Colonic mucosa (tissue), 4 donors: Measurements from ENCODE around the gene ZDHHC18. TPM values are rescaled to one million over a fixed set of nuclear protein-coding genes. Genes with fewer than 3 reads are reported as not detected.
A peak's percentile ranks its signal among the peaks of the same experiment; 100 is the strongest.

Source experiments
- DNase-seq: peaks from one replicate; pipeline ENCODE4 v3.0.0-alpha.2; 2020
- H3K27ac ChIP-seq: fragments of 200-600 bp; one replicate; pipeline ENCODE4 v1.8.0; 2021
- H3K27me3 ChIP-seq: fragments of 200-600 bp; one replicate; pipeline ENCODE4 v1.8.0; 2021
- H3K36me3 ChIP-seq: fragments of 200-600 bp; one replicate; pipeline ENCODE4 v1.8.0; 2021
- H3K4me1 ChIP-seq: fragments of 200-600 bp; one replicate; pipeline ENCODE4 v1.8.0; 2021; ENCODE audit warnings: mild to moderate bottlenecking
- H3K4me3 ChIP-seq: fragments of 200-600 bp; one replicate; pipeline ENCODE4 v1.8.0; 2021
- H3K9ac ChIP-seq, 2 donors: one replicate each; pipeline ENCODE4 v1.7.0; 2013; ENCODE audit warnings: control low read depth in 2 of 2, low read depth in 2 of 2, low read length in 2 of 2
- H3K9me3 ChIP-seq: fragments of 200-600 bp; one replicate; pipeline ENCODE4 v1.8.0; 2021
- intact Hi-C: fragments of 100-400 bp; cut with DNase I; formaldehyde crosslinking; loops from one replicate; pipeline ENCODE4 v1.14.1; 2022
- total RNA-seq, 2 donors: library from RNA; stranded (reverse); fragmentation: NEBNext Ultra II Directional in 1 of 2; extraction: Animal tissue kit (Norgen Biotek cat#: 25700) in 1 of 2; gene quantifications; one replicate each; pipeline ENCODE4 v1.2.1, GENCODE V29; 2021
- TF ChIP-seq, protein P1 (sequence below): fragments of 200-600 bp; IDR thresholded peaks from one replicate; pipeline ENCODE4 v1.8.0; 2022; ENCODE audit warnings: antibody characterized with exemption, mild to moderate bottlenecking
- donor health status: healthy.
- donor health status: DM: no; HTN: no; CAD: no.
- donor health status: DM: no; HTN: no; CAD: no.

The ZDHHC18 gene
- total RNA-seq, 2 donors from 2014 or later, result 14.1 to 16.8 TPM

DNA sequence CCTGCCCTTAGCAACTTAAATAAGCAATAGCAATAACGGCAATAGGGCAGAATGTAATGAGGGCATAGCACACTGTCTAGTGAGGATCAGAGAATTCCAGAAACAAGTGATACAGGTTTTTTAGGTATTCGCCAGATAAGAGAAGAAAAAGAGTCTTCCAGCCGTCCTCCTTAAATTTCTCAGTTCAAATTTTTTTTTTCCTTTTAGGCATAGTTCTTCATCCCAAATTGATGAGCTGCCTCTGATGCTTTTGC, 36.9 kb upstream of the ZDHHC18 start:
- TF ChIP-seq, protein P1, sequence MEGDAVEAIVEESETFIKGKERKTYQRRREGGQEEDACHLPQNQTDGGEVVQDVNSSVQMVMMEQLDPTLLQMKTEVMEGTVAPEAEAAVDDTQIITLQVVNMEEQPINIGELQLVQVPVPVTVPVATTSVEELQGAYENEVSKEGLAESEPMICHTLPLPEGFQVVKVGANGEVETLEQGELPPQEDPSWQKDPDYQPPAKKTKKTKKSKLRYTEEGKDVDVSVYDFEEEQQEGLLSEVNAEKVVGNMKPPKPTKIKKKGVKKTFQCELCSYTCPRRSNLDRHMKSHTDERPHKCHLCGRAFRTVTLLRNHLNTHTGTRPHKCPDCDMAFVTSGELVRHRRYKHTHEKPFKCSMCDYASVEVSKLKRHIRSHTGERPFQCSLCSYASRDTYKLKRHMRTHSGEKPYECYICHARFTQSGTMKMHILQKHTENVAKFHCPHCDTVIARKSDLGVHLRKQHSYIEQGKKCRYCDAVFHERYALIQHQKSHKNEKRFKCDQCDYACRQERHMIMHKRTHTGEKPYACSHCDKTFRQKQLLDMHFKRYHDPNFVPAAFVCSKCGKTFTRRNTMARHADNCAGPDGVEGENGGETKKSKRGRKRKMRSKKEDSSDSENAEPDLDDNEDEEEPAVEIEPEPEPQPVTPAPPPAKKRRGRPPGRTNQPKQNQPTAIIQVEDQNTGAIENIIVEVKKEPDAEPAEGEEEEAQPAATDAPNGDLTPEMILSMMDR, result no peak
- no peak overlapping the region for H3K27ac ChIP-seq
- peaks cover 9% of the 10 kb centered on the region for H3K4me1 ChIP-seq
- no peaks in the 10 kb centered on the region for H3K9me3 ChIP-seq
- no peaks in the 10 kb centered on the region for H3K36me3 ChIP-seq
- H3K27me3 ChIP-seq, result no peaks in the 10 kb centered on the region
- no peak for DNase-seq
- peak overlapping the region in 1 of 2 donors; percentile 99 for H3K9ac ChIP-seq
- H3K4me3 ChIP-seq, result no peak overlapping the region
- intact Hi-C loops, result loop anchor here (2.0 to 10.0 kb wide), 4 partner anchors 65 to 187 kb away; no protein-coding TSS in a partner anchor

DNA sequence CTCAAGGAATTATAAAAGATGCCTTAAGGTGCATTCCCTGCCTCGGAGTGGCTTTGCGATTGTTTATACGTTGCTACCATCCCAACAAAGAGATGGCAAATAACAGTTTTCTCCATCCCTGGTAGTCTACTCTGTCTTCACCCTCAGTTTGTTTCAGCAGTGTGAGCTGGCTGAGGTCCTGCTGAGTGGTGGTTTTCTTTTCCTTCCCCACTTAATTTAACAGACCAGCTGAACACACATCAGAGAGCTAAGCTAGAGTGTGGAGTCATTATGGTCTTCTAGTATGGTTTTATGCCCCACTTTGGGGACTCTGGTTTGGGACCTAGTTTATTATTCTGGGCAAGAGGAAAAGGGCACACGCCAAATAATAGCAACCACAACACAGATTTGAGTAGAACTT, 36.6 kb upstream of the ZDHHC18 start:
- Histone ChIP-seq H3K27ac (no peak overlapping the region), H3K9me3 (no peaks in the 10 kb centered on the region), H3K36me3 (no peaks in the 10 kb centered on the region), H3K4me1 (peaks cover 9% of the 10 kb centered on the region), H3K27me3 (no peaks in the 10 kb centered on the region), H3K9ac (no peak overlapping the region), H3K4me3 (no peak overlapping the region)
- DNase-seq, result no peak
- intact Hi-C loops, result loop anchor here (2.0 to 10.0 kb wide), 4 partner anchors 65 to 187 kb away; no protein-coding TSS in a partner anchor
- TF ChIP-seq, protein P1, result no peak

DNA sequence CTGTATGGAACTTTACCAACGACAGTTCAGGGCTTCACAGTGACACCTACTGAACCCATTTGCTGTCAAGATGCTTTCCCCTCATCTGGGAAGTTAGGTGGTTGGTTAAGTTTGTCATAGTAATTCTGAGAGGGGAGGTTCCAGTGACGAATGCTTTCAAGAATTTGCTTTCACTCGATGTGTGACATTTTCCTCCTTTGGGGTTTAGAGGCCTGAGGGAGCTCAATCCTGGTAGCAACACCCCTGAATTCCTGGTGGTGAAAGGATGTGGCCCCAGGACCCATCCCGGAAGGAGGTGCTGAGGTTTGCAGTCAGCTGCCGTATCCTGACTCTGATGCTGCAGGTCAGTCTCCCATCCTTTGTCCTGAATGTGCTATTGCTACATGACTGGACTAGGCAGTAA, 35.9 kb upstream of the ZDHHC18 start:
- Histone ChIP-seq H3K36me3 (no peaks in the 10 kb centered on the region), H3K9ac (no peak overlapping the region), H3K4me3 (no peak overlapping the region), H3K9me3 (no peaks in the 10 kb centered on the region), H3K27me3 (no peaks in the 10 kb centered on the region), H3K27ac (no peak overlapping the region), H3K4me1 (peaks cover 9% of the 10 kb centered on the region)
- TF ChIP-seq, protein P1, result no peak
- intact Hi-C loops, result no loop called here
- DNase-seq, result no peak

DNA sequence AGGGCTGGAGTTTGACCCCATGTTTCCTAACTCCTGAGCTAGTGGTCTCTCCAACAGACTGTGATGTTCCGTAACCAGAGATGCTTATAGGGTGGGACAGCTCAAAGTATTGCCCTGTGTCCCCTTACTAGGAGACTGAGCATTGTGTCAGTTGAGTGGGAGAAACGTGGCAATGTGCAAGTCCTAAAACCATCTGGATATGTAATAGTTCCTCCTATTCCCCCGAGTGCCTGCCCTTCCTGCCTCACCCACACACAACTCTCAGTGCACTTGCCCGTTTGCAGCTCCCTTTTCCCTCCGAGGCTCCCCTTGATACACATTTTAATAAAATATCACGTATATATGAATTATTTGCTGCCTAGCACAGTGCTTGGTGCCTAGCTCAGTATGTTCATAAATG, 35.3 kb upstream of the ZDHHC18 start:
- Histone ChIP-seq H3K4me3 (no peak overlapping the region), H3K27ac (no peak overlapping the region), H3K4me1 (peaks cover 9% of the 10 kb centered on the region), H3K36me3 (no peaks in the 10 kb centered on the region), H3K27me3 (no peaks in the 10 kb centered on the region), H3K9ac (no peak overlapping the region), H3K9me3 (no peaks in the 10 kb centered on the region)
- TF ChIP-seq, protein P1, result no peak
- intact Hi-C loops, result no loop called here
- DNase-seq, result no peak

DNA sequence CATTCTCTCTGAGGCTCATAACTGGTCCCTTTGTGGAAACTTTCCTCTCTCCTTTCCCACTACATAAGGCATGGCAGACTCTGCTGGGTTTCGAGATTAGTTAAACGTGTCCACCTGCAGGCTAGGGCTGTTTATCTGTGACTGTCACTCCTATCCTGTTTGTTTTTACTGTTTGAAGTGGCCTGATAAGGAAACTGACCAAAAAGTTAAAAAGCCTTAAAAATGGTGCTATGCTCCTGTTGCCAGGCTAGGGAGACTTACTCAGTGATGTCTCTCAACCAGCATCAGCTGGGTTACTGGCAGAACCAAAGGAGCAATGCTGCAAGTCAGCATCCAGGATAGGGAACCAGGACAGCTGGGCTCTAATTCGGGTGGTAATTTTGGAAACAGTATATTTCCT, 34.9 kb upstream of the ZDHHC18 start:
- no peaks in the 10 kb centered on the region for H3K27me3 ChIP-seq
- no peak overlapping the region for H3K4me3 ChIP-seq
- DNase-seq, result no peak
- H3K9ac ChIP-seq, result no peak overlapping the region
- intact Hi-C loops, result no loop called here
- H3K4me1 ChIP-seq, result peaks cover 6% of the 10 kb centered on the region
- H3K9me3 ChIP-seq, result no peaks in the 10 kb centered on the region
- no peaks in the 10 kb centered on the region for H3K36me3 ChIP-seq
- TF ChIP-seq, protein P1, result no peak
- H3K27ac ChIP-seq, result no peak overlapping the region

DNA sequence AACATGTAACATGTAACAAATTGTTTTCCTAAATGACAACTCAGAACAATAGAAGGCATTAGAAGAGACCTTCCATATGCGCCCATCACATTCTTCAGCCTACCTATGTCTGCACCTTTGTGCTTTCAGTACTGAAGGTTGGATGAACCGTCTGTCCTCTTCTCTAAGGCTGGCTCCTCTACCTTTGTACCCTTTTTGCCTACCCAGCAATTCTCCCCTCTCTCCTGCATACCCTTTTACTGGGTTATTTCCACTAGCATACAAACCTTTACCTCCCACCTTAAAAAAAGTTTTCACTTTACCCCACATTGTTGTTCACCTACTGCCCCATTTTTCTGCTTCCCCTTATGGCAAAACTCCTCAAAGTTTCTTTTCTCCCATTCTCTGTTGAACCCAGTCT, 33.6 kb upstream of the ZDHHC18 start:
- intact Hi-C loops, result no loop called here
- TF ChIP-seq, protein P1, result no peak
- H3K9ac ChIP-seq, result no peak overlapping the region

More for the DNA sequence above, 33.6 kb upstream of the ZDHHC18 start:
- Histone ChIP-seq H3K4me1 (no peaks in the 10 kb centered on the region), H3K27ac (no peak overlapping the region), H3K36me3 (no peaks in the 10 kb centered on the region), H3K27me3 (no peaks in the 10 kb centered on the region), H3K4me3 (no peak overlapping the region), H3K9me3 (no peaks in the 10 kb centered on the region)
- DNase-seq, result no peak
